ENCODE results near the gene DDX39A.

DNA sequence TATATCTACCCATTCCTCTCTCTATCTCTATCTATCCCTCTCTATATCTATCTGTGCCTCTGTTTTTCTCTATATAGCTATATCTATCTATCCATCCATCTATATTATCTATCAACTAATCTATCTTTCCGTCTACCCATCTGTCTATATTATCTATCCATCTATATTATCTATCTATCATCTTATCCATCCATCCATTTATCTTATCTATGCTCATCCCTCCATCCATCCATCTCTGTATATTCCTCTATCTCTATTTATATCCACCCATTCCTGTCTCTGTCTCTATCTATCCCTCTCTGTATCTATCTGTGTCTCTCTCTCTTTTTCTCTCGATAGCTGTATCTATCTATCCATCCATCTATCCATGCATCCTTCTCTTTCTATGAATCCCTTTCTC is 41.8 kb upstream of the DDX39A start:
- TF ChIP-seq, protein P1, sequence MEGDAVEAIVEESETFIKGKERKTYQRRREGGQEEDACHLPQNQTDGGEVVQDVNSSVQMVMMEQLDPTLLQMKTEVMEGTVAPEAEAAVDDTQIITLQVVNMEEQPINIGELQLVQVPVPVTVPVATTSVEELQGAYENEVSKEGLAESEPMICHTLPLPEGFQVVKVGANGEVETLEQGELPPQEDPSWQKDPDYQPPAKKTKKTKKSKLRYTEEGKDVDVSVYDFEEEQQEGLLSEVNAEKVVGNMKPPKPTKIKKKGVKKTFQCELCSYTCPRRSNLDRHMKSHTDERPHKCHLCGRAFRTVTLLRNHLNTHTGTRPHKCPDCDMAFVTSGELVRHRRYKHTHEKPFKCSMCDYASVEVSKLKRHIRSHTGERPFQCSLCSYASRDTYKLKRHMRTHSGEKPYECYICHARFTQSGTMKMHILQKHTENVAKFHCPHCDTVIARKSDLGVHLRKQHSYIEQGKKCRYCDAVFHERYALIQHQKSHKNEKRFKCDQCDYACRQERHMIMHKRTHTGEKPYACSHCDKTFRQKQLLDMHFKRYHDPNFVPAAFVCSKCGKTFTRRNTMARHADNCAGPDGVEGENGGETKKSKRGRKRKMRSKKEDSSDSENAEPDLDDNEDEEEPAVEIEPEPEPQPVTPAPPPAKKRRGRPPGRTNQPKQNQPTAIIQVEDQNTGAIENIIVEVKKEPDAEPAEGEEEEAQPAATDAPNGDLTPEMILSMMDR (IDR thresholded peaks at IDR 0.05), result no peak
- TF ChIP-seq POLR2A (IDR thresholded peaks at IDR 0.05), result no peak

All from adrenal gland (tissue), 5 donors.